ENCODE results near the gene RERE.
"Not testable (repeated sequence)": the region's sequence is repeated elsewhere in the genome, so short reads cannot be mapped to it uniquely, and the experiment has no call there.

Gene RERE

DNA sequence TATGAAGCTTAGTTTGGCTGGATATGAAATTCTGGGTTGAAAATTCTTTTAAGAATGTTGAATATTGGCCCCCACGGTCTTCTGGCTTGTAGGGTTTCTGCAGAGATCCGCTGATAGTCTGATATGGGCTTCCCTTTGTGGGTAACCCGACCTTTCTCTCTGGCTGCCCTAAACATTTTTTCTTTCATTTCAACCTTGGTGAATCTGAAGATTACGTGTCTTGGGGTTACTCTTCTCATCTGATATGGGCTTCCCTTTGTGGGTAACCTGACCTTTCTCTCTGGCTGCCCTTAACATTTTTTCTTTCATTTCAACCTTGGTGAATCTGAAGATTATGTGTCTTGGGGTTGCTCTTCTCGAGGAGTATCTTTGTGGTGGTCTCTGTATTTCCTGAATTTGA is 371.3 kb downstream of the RERE start:
- H3K4me1 ChIP-seq (ENCODE audit: control insufficient read depth, insufficient read depth, low read length); H3K4me3 ChIP-seq (ENCODE audit: low read depth, low read length); H3K36me3 ChIP-seq (ENCODE audit: control insufficient read depth, insufficient read depth, low read length); H3K27me3 ChIP-seq (ENCODE audit: control insufficient read depth, insufficient read depth, low read length); H3K9ac ChIP-seq (ENCODE audit: low read depth, low read length); H3K9me3 ChIP-seq (ENCODE audit: control insufficient read depth, insufficient read depth, low read length): not testable (repeated sequence)

DNA sequence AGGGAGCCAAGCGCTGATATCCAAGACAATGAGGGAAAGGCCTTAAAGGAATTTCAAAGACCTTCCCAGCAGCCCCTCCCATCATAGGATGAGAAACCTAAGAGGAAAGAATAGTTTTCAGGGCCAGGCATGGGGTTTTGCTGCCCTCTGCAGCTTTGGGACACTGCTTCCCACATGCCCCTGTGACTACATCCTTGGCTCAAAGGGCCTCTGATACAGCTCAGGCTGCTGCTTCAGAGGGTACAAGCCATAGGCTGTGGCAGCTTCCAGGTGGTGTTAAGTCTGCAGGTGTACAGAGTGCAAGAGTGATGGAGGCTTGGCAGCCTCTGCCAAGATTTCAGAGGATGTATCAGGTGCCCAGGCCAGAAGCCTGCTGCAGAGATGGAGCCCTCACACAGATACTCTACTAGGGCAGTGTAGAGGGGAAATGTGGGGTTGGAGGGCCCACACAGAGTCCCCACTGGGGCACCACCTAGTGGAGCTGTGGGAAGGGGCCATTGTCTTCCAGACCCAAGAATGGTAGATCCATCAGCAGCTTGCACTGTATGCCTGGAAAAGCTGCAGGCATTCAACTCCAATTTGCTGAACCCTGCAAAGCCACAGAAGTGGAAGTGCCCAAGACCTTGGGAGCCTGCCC is 373.8 kb downstream of the RERE start:
- Histone ChIP-seq H3K4me3 (ENCODE audit: low read depth, low read length) (no peak overlapping the region), H3K9ac (ENCODE audit: low read depth, low read length) (no peak overlapping the region), H3K4me1 (ENCODE audit: control insufficient read depth, insufficient read depth, low read length) (peaks cover 12% of the 10 kb centered on the region), H3K9me3 (ENCODE audit: control insufficient read depth, insufficient read depth, low read length) (no peaks in the 10 kb centered on the region), H3K36me3 (ENCODE audit: control insufficient read depth, insufficient read depth, low read length) (no peaks in the 10 kb centered on the region), H3K27me3 (ENCODE audit: control insufficient read depth, insufficient read depth, low read length) (no peaks in the 10 kb centered on the region)

DNA sequence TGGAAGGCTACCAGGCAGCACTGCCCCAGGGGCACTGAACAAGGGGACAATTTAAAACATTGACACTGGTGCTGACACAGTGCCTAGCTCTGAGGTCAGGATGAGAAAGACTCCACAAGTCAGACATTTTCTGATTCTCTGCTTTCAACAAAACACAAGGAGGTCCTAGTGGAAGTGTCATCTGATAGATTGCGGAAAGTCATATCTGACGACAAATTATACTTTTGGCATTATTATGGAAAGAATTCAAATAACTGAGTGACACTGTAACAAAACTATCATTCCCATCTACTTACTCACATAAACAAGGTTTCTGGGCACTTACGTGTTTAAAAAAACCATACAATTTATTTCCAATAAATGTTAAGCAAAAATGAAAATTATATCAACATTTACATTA is 376.0 kb downstream of the RERE start:
- H3K36me3 ChIP-seq (ENCODE audit: control insufficient read depth, insufficient read depth, low read length) = no peaks in the 10 kb centered on the region
- peaks cover 28% of the 10 kb centered on the region for H3K4me1 ChIP-seq (ENCODE audit: control insufficient read depth, insufficient read depth, low read length)
- no peak overlapping the region for H3K9ac ChIP-seq (ENCODE audit: low read depth, low read length)
- H3K27me3 ChIP-seq (ENCODE audit: control insufficient read depth, insufficient read depth, low read length) = no peaks in the 10 kb centered on the region
- no peak overlapping the region for H3K4me3 ChIP-seq (ENCODE audit: low read depth, low read length)
- no peaks in the 10 kb centered on the region for H3K9me3 ChIP-seq (ENCODE audit: control insufficient read depth, insufficient read depth, low read length)

DNA sequence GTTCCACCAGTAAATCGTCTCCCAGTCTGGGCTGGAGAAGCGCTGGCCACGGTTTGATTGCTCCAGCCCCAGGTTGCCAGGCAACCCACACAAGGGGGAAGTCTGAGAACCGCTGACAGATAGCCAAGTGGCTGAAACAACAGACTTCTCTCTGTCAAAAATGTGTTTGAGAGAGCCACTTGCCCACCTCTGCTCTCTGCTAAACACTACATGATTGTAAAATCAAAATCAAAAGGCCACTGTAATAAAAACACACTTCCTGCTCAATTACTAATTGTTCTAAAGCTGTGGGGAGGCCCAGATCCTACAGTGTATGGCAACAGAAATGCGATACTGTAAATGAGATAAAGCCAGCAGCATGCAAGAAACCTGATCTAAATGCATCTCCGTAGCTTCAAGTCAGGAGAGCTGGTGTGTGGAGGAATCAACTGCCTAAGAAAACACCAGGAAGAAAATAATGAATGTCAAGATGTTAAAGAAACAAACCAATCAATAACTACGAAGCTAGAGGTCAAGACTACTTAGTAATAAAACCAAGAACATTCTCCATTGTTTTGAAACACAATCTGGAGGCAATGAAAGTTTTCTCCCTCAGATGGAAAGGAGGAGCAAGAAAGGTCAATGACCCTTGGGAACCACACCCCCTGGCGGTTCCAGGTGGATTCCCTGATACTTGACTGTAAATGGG is 378.3 kb downstream of the RERE start:
- H3K9ac ChIP-seq (ENCODE audit: low read depth, low read length) = no peak overlapping the region
- no peak overlapping the region for H3K4me3 ChIP-seq (ENCODE audit: low read depth, low read length)

DNA sequence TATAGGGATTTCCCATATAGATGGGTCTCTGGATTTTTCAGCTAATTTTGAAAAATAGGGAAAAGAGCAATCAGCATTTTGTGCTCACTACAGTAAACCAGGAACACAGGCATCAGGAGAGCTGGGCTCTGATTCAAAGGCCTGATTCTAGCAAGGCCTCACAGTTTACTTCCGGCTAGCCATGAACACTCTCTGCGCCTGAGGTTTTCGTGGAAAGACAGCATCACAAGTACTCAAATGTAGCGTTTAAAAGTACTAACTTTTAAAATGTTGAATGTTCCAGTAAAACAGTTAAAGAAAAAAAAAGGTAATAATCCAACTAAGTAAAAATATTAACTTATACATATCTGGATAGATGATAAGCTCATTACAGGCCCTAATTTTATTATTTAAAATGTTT is 379.0 kb downstream of the RERE start:
- no peaks in the 10 kb centered on the region for H3K9me3 ChIP-seq (ENCODE audit: control insufficient read depth, insufficient read depth, low read length)
- no peak overlapping the region for H3K9ac ChIP-seq (ENCODE audit: low read depth, low read length)
- no peaks in the 10 kb centered on the region for H3K36me3 ChIP-seq (ENCODE audit: control insufficient read depth, insufficient read depth, low read length)
- peaks cover 26% of the 10 kb centered on the region for H3K4me1 ChIP-seq (ENCODE audit: control insufficient read depth, insufficient read depth, low read length)
- H3K4me3 ChIP-seq (ENCODE audit: low read depth, low read length) = no peak overlapping the region
- H3K27me3 ChIP-seq (ENCODE audit: control insufficient read depth, insufficient read depth, low read length) = no peaks in the 10 kb centered on the region

More for the DNA sequence above, 378.3 kb downstream of the RERE start:
- H3K36me3 ChIP-seq (ENCODE audit: control insufficient read depth, insufficient read depth, low read length) = no peaks in the 10 kb centered on the region
- peaks cover 26% of the 10 kb centered on the region for H3K4me1 ChIP-seq (ENCODE audit: control insufficient read depth, insufficient read depth, low read length)
- no peaks in the 10 kb centered on the region for H3K9me3 ChIP-seq (ENCODE audit: control insufficient read depth, insufficient read depth, low read length)
- H3K27me3 ChIP-seq (ENCODE audit: control insufficient read depth, insufficient read depth, low read length) = no peaks in the 10 kb centered on the region

DNA sequence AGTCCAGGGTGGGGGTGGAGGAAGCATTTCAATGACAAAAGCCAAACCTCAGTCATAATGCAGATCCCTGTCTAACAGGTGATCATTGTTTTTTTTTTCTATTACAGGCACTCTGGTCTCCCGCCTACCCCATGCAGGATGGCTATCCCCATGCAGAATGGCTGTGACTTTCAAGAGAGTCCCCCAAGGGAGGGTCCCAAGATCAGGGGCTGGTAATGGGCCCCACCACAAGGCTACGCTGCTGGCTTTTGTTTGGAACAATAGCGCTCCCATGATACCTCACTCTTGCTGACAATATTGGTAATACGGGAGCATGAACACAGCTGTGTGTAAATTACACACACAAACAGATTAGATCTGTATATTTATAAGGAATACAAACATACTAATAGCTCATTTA is 380.1 kb downstream of the RERE start:
- H3K27me3 ChIP-seq (ENCODE audit: control insufficient read depth, insufficient read depth, low read length) = no peaks in the 10 kb centered on the region
- H3K4me3 ChIP-seq (ENCODE audit: low read depth, low read length) = no peak overlapping the region
- no peak overlapping the region for H3K9ac ChIP-seq (ENCODE audit: low read depth, low read length)
- peaks cover 26% of the 10 kb centered on the region for H3K4me1 ChIP-seq (ENCODE audit: control insufficient read depth, insufficient read depth, low read length)
- H3K9me3 ChIP-seq (ENCODE audit: control insufficient read depth, insufficient read depth, low read length) = no peaks in the 10 kb centered on the region
- H3K36me3 ChIP-seq (ENCODE audit: control insufficient read depth, insufficient read depth, low read length) = no peaks in the 10 kb centered on the region

DNA sequence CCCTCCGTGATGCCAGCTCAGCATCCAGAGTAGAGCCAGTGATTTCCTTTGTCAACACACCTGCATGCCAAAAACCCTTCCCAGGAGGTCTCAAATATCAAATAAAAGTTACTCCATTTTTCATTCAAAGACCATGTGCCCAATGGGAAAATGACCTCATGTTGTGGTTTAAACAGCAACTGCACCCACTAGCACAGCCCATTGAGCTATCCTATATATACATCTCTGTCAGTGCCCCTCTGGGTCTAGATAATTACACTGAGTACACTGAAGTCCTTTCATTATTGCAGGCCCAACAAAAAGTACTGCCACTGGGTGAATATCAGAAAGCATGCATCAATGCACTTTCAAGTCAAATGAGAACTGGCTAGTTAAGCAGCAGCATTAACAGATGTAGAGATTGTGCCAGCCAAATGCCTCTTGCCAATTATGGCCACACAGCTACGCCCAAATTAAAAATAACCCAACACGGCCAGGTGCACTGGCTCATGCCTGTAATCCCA is 381.8 kb downstream of the RERE start:
- no peaks in the 10 kb centered on the region for H3K9me3 ChIP-seq (ENCODE audit: control insufficient read depth, insufficient read depth, low read length)
- no peak overlapping the region for H3K9ac ChIP-seq (ENCODE audit: low read depth, low read length)
- H3K36me3 ChIP-seq (ENCODE audit: control insufficient read depth, insufficient read depth, low read length) = no peaks in the 10 kb centered on the region
- H3K27me3 ChIP-seq (ENCODE audit: control insufficient read depth, insufficient read depth, low read length) = no peaks in the 10 kb centered on the region
- H3K4me3 ChIP-seq (ENCODE audit: low read depth, low read length) = no peak overlapping the region
- H3K4me1 ChIP-seq (ENCODE audit: control insufficient read depth, insufficient read depth, low read length) = peaks cover 26% of the 10 kb centered on the region

DNA sequence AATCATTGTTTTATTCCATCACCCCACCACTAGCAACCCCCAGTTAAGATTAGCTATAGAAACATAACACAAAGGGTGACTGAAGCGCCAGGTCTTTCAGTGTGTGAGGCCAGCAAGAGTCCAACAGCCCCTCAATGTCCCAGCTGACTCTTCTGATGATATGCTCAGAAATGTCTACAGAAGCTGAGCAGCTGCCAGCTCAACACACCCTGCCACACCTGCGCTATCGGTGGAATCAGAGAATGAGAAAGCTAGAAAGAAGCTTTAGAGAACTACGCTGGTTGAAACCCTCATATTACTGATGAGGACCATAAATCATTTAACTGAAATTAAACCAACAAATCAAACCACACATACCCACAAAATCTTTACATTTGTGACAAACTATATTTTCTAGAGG is 383.3 kb downstream of the RERE start:
- H3K9me3 ChIP-seq (ENCODE audit: control insufficient read depth, insufficient read depth, low read length) = no peaks in the 10 kb centered on the region
- no peak overlapping the region for H3K4me3 ChIP-seq (ENCODE audit: low read depth, low read length)
- no peak overlapping the region for H3K9ac ChIP-seq (ENCODE audit: low read depth, low read length)
- H3K4me1 ChIP-seq (ENCODE audit: control insufficient read depth, insufficient read depth, low read length) = peaks cover 20% of the 10 kb centered on the region
- no peaks in the 10 kb centered on the region for H3K27me3 ChIP-seq (ENCODE audit: control insufficient read depth, insufficient read depth, low read length)
- no peaks in the 10 kb centered on the region for H3K36me3 ChIP-seq (ENCODE audit: control insufficient read depth, insufficient read depth, low read length)

DNA sequence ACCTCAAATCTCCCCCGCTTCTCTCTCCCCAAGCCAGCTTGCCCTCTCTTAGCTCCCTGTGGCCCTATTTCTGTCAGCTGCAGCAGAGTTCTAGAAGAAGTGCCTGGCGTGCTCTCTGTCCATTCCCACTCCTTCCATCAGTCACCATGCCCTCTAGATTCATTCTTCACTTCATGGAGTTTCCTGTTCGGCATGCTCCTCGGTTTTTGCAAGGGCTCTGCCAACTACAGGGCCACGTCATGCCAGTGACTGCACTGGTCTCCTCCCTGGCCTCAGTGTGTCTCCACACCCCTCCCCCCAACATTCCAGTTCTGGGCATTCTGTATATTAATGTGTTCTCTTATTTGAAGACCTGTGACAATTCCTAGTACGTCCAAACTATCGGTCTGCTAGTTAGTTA is 385.7 kb downstream of the RERE start:
- H3K9me3 ChIP-seq (ENCODE audit: control insufficient read depth, insufficient read depth, low read length) = no peaks in the 10 kb centered on the region
- no peaks in the 10 kb centered on the region for H3K27me3 ChIP-seq (ENCODE audit: control insufficient read depth, insufficient read depth, low read length)
- H3K36me3 ChIP-seq (ENCODE audit: control insufficient read depth, insufficient read depth, low read length) = no peaks in the 10 kb centered on the region
- H3K9ac ChIP-seq (ENCODE audit: low read depth, low read length) = no peak overlapping the region
- peaks cover 3% of the 10 kb centered on the region for H3K4me1 ChIP-seq (ENCODE audit: control insufficient read depth, insufficient read depth, low read length)
- no peak overlapping the region for H3K4me3 ChIP-seq (ENCODE audit: low read depth, low read length)

DNA sequence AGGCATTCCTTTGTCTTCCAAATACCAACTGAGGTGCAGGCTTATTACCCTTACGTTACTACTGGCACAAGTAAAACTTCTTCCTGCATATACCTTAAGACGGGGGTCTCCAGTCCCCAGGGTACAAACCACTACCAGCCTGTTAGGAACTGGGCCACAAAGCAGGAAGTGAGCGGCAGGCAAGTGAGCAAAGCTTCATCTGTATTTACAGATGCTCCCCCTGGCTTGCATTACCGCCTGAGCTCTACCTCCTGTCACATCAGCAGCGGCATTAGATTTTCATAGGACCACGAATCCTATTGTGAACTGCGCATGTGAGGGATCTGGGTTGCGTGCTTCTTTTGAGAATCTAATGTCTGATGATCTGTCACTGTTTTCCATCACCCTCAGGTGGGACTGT is 386.4 kb downstream of the RERE start:
- H3K9ac ChIP-seq (ENCODE audit: low read depth, low read length) = no peak overlapping the region
- H3K4me3 ChIP-seq (ENCODE audit: low read depth, low read length) = no peak overlapping the region
- no peaks in the 10 kb centered on the region for H3K36me3 ChIP-seq (ENCODE audit: control insufficient read depth, insufficient read depth, low read length)
- H3K27me3 ChIP-seq (ENCODE audit: control insufficient read depth, insufficient read depth, low read length) = no peaks in the 10 kb centered on the region
- no peaks in the 10 kb centered on the region for H3K4me1 ChIP-seq (ENCODE audit: control insufficient read depth, insufficient read depth, low read length)
- no peaks in the 10 kb centered on the region for H3K9me3 ChIP-seq (ENCODE audit: control insufficient read depth, insufficient read depth, low read length)

DNA sequence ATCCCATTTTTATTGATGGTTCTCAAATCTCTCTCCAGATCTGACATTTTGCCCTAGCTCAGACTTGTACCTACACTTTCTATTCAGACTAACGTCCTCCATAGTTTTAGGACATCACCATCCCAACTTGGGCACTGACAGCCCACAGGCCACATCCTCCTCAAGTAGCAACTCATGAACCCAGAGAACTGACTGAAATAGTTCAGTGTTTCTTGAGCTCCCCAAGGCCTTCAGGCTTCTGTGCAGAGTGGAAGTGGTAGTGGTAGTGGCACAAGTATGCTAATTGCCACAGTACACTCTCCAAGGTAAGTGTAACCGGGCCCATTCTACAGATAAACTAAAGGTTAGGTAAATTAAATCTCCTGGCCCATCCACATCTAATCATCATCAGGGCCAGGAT is 387.0 kb downstream of the RERE start:
- Histone ChIP-seq H3K9me3 (ENCODE audit: control insufficient read depth, insufficient read depth, low read length) (no peaks in the 10 kb centered on the region), H3K4me3 (ENCODE audit: low read depth, low read length) (no peak overlapping the region), H3K36me3 (ENCODE audit: control insufficient read depth, insufficient read depth, low read length) (no peaks in the 10 kb centered on the region), H3K4me1 (ENCODE audit: control insufficient read depth, insufficient read depth, low read length) (no peaks in the 10 kb centered on the region), H3K9ac (ENCODE audit: low read depth, low read length) (no peak overlapping the region), H3K27me3 (ENCODE audit: control insufficient read depth, insufficient read depth, low read length) (no peaks in the 10 kb centered on the region)

DNA sequence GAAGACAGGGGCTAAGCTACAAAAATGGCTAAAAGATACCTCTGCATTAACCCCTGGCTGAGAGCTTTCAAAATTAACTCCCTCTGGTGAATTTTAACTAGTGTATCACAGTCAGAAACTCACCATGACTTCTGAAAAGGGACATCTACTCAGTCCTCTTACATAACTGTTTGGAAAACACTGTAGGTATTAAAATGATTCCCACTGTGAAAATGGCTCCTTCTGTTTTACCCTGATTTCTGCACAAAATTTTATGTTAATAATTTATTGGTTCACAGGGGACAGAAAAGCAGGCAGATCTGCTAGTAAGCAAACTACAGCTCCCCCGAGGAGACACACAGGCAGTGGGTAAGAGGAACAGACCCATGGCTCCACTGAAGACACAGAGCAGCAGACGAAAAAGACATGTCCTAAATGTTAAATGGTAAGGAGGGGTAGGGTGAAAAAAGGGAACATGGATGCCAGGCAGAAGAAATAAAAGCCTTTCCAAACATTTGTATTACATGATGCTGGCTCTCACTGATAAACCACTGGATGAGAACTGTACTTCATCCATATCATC is 387.8 kb downstream of the RERE start:
- Histone ChIP-seq H3K4me1 (ENCODE audit: control insufficient read depth, insufficient read depth, low read length) (peaks cover 7% of the 10 kb centered on the region), H3K9me3 (ENCODE audit: control insufficient read depth, insufficient read depth, low read length) (no peaks in the 10 kb centered on the region), H3K9ac (ENCODE audit: low read depth, low read length) (no peak overlapping the region), H3K4me3 (ENCODE audit: low read depth, low read length) (no peak overlapping the region), H3K27me3 (ENCODE audit: control insufficient read depth, insufficient read depth, low read length) (no peaks in the 10 kb centered on the region), H3K36me3 (ENCODE audit: control insufficient read depth, insufficient read depth, low read length) (no peaks in the 10 kb centered on the region)
